SH-SY5Y (cell line): ENCODE data around the gene FOXN3.

Experiments
- GATA2 ChIP-seq: IDR thresholded peaks from 2 replicates; pipeline ENCODE4 v1.6.1; 2011; ENCODE audit warnings: mild to moderate bottlenecking, low read depth, low read length
- GATA3 ChIP-seq: IDR thresholded peaks from 2 replicates; pipeline ENCODE4 v1.6.1; 2011; ENCODE audit warnings: low read depth, mild to moderate bottlenecking, low read length, moderate library complexity

DNA sequence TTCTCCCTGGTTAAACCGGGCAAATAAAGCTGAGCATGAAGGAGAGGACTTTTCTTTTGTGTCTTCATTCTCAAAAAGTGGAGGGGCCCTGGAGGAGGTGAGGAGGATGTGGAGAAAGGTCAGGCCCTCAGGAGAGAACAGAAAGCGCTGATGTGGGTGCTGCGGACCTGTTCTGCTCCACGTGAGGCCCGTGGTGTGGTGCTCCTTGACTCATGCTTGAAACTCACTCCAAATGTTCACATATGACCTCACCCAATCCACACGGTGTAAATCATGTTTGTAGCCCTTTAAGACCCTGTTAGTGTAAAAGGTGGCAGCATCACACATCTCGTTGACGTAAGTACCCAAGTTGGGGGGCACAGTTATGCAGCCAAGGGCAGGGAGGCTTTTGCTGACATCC is 126.2 kb downstream of the FOXN3 start:
- TF ChIP-seq GATA2, result no peak
- no peak for TF ChIP-seq GATA3
